ENCODE results near the gene CCDC187. TPM values are rescaled to one million over a fixed set of nuclear protein-coding genes. Genes with fewer than 3 reads are reported as not detected.

CCDC187 gene
- total and polyA plus RNA-seq, 4 experiments from 2014 or later = not detected

- Histone ChIP-seq H3K36me3 (ENCODE audit: insufficient read depth, low read length) (no peaks in the 10 kb centered on the region), H3K27me3 (ENCODE audit: insufficient read depth, low read length) (no peaks in the 10 kb centered on the region), H3K9me3 (ENCODE audit: control insufficient read depth in 1 of 2, low read length in 2 of 2) (no peaks in the 10 kb centered on the region), H3K4me1 (ENCODE audit: insufficient read depth, low read length) (peaks cover 16% of the 10 kb centered on the region), H3K27ac (ENCODE audit: low read depth, low read length) (no peak overlapping the region), H3K4me3 (ENCODE audit: low read length in 2 of 2) (no peak overlapping the region)
- no peaks in the 10 kb centered on the region for H3K36me3 Mint-ChIP-seq
- H3K27ac Mint-ChIP-seq = no peak overlapping the region
- no peaks in the 10 kb centered on the region for H3K27me3 Mint-ChIP-seq
- H3K4me3 Mint-ChIP-seq = peak overlapping the region in 2 of 8 donors; percentile 2 to 58
- POLR2A ChIA-PET (ENCODE audit: partially characterized antibody) = no interaction called here
- CTCF ChIA-PET (ENCODE audit: partially characterized antibody) = no interaction called here
- DNase-seq = no peak
- peaks cover 0 to 8% (median 3%) of the 10 kb centered on the region in 4 donors for H3K4me1 Mint-ChIP-seq
- intact Hi-C loops (cut with micrococcal nuclease) = no loop called here
- H3K9me3 Mint-ChIP-seq = no peaks in the 10 kb centered on the region
Measured at GRCh38 chr9:136329636-136330405, 25.9 kb upstream of the CCDC187 start.

- ChIA-PET POLR2A (ENCODE audit: partially characterized antibody) (no interaction called here), CTCF (ENCODE audit: partially characterized antibody) (no interaction called here)
- intact Hi-C loops (cut with micrococcal nuclease) = no loop called here
- H3K27me3 Mint-ChIP-seq = no peaks in the 10 kb centered on the region
- peak overlapping the region in 2 of 8 donors; percentile 2 to 58 for H3K4me3 Mint-ChIP-seq
- H3K27me3 ChIP-seq (ENCODE audit: insufficient read depth, low read length) = no peaks in the 10 kb centered on the region
- no peak overlapping the region for H3K27ac Mint-ChIP-seq
- H3K36me3 ChIP-seq (ENCODE audit: insufficient read depth, low read length) = no peaks in the 10 kb centered on the region
- H3K4me1 ChIP-seq (ENCODE audit: insufficient read depth, low read length) = peaks cover 16% of the 10 kb centered on the region
- H3K4me3 ChIP-seq (ENCODE audit: low read length in 2 of 2) = no peak overlapping the region
- H3K9me3 ChIP-seq (ENCODE audit: control insufficient read depth in 1 of 2, low read length in 2 of 2) = no peaks in the 10 kb centered on the region
- H3K4me1 Mint-ChIP-seq = peaks cover 0 to 8% (median 3%) of the 10 kb centered on the region in 4 donors
- DNase-seq = peak in 1 of 5 donors; percentile 11
- H3K36me3 Mint-ChIP-seq = no peaks in the 10 kb centered on the region
- H3K27ac ChIP-seq (ENCODE audit: low read depth, low read length) = no peak overlapping the region
- H3K9me3 Mint-ChIP-seq = no peaks in the 10 kb centered on the region
Measured at GRCh38 chr9:136329211-136329627, 25.3 kb upstream of the CCDC187 start.

- DNase-seq = peak in 1 of 5 donors; percentile 27
- no peaks in the 10 kb centered on the region for H3K9me3 ChIP-seq (ENCODE audit: control insufficient read depth in 1 of 2, low read length in 2 of 2)
- H3K27me3 ChIP-seq (ENCODE audit: insufficient read depth, low read length) = no peaks in the 10 kb centered on the region
- H3K27me3 Mint-ChIP-seq = no peaks in the 10 kb centered on the region
- peaks cover 0 to 8% (median 3%) of the 10 kb centered on the region in 4 donors for H3K4me1 Mint-ChIP-seq
- intact Hi-C loops (cut with micrococcal nuclease) = no loop called here
- H3K9me3 Mint-ChIP-seq = no peaks in the 10 kb centered on the region
- no peaks in the 10 kb centered on the region for H3K36me3 ChIP-seq (ENCODE audit: insufficient read depth, low read length)
- ChIA-PET CTCF (ENCODE audit: partially characterized antibody) (no interaction called here), POLR2A (ENCODE audit: partially characterized antibody) (no interaction called here)
- H3K27ac ChIP-seq (ENCODE audit: low read depth, low read length) = no peak overlapping the region
- H3K4me1 ChIP-seq (ENCODE audit: insufficient read depth, low read length) = peaks cover 16% of the 10 kb centered on the region
- peak overlapping the region in 3 of 7 donors; percentile 32 to 87 (median 78) for H3K27ac Mint-ChIP-seq
- no peak overlapping the region for H3K4me3 ChIP-seq (ENCODE audit: low read length in 2 of 2)
- peak overlapping the region in 7 of 8 donors; percentile 39 to 73 (median 55) for H3K4me3 Mint-ChIP-seq
- no peaks in the 10 kb centered on the region for H3K36me3 Mint-ChIP-seq
Measured at GRCh38 chr9:136328622-136329041, 24.7 kb upstream of the CCDC187 start.

- H3K27ac ChIP-seq (ENCODE audit: low read depth, low read length) = no peak overlapping the region
- CTCF ChIA-PET (ENCODE audit: partially characterized antibody) = interaction anchor here (1.6 kb wide), 1 partner anchor 15 kb away, joined by 4 read pairs; no protein-coding TSS in a partner anchor
- peak in 1 of 5 donors; percentile 25 for DNase-seq
- Mint-ChIP-seq H3K4me1 (peaks cover 0 to 8% (median 4%) of the 10 kb centered on the region in 4 donors), H3K27ac (no peak overlapping the region), H3K4me3 (peak overlapping the region in 4 of 8 donors; percentile 15 to 67 (median 59)), H3K36me3 (no peaks in the 10 kb centered on the region), H3K27me3 (no peaks in the 10 kb centered on the region), H3K9me3 (no peaks in the 10 kb centered on the region)
- no peaks in the 10 kb centered on the region for H3K27me3 ChIP-seq (ENCODE audit: insufficient read depth, low read length)
- POLR2A ChIA-PET (ENCODE audit: partially characterized antibody) = interaction anchor here (1.0 kb wide), 1 partner anchor 35 kb away, joined by 6 read pairs; the partner anchor contains the start of gene DNLZ
- H3K4me1 ChIP-seq (ENCODE audit: insufficient read depth, low read length) = peaks cover 16% of the 10 kb centered on the region
- no peaks in the 10 kb centered on the region for H3K9me3 ChIP-seq (ENCODE audit: control insufficient read depth in 1 of 2, low read length in 2 of 2)
- H3K4me3 ChIP-seq (ENCODE audit: low read length in 2 of 2) = peak overlapping the region in 1 of 2 donors; percentile 24
- H3K36me3 ChIP-seq (ENCODE audit: insufficient read depth, low read length) = no peaks in the 10 kb centered on the region
- intact Hi-C loops (cut with micrococcal nuclease) = no loop called here
Measured at GRCh38 chr9:136328011-136328621, 24.2 kb upstream of the CCDC187 start.

- ChIA-PET POLR2A (ENCODE audit: partially characterized antibody) (interaction anchor here (1.0 kb wide), 1 partner anchor 36 kb away, joined by 6 read pairs; the partner anchor contains the start of gene DNLZ), CTCF (ENCODE audit: partially characterized antibody) (interaction anchor here (1.6 kb wide), 1 partner anchor 15 kb away, joined by 4 read pairs; no protein-coding TSS in a partner anchor)
- H3K4me1 ChIP-seq (ENCODE audit: insufficient read depth, low read length) = peaks cover 16% of the 10 kb centered on the region
- H3K9me3 ChIP-seq (ENCODE audit: control insufficient read depth in 1 of 2, low read length in 2 of 2) = no peaks in the 10 kb centered on the region
- peak; percentile 25 to 51 (median 49) for DNase-seq
- peaks cover 0 to 8% (median 4%) of the 10 kb centered on the region in 4 donors for H3K4me1 Mint-ChIP-seq
- H3K36me3 ChIP-seq (ENCODE audit: insufficient read depth, low read length) = no peaks in the 10 kb centered on the region
- no peak within 1 kb of the TSS for H3K27ac ChIP-seq (ENCODE audit: low read depth, low read length)
- no peaks in the 10 kb centered on the region for H3K36me3 Mint-ChIP-seq
- intact Hi-C loops (cut with micrococcal nuclease) = loop anchor here (1.0 kb wide), 1 partner anchor 36 kb away; the partner anchor contains the start of gene DNLZ
- H3K27me3 ChIP-seq (ENCODE audit: insufficient read depth, low read length) = no peaks in the 10 kb centered on the region
- no peaks in the 10 kb centered on the region for H3K27me3 Mint-ChIP-seq
- H3K9me3 Mint-ChIP-seq = no peaks in the 10 kb centered on the region
- H3K4me3 ChIP-seq (ENCODE audit: low read length in 2 of 2) = peak within 1 kb of the TSS in 1 of 2 donors; percentile 24
- peak within 1 kb of the TSS; percentile 54 to 83 (median 70) for H3K4me3 Mint-ChIP-seq
- peak within 1 kb of the TSS in 1 of 7 donors; percentile 71 for H3K27ac Mint-ChIP-seq
Measured at GRCh38 chr9:136327304-136327974, 23.5 kb upstream of the CCDC187 start, which contains the start of gene GPSM1. GPSM1 (plus strand) TSS chr9:136327539; CDS start chr9:136327696, 157 bp downstream.

GRCh38 chr9:136326761-136327303, 22.9 kb upstream of the CCDC187 start:
- ChIA-PET CTCF (ENCODE audit: partially characterized antibody) (interaction anchor here (1.6 kb wide), 1 partner anchor 14 kb away, joined by 4 read pairs; no protein-coding TSS in a partner anchor), POLR2A (ENCODE audit: partially characterized antibody) (interaction anchor here (1.0 to 1.8 kb wide), 2 partner anchors 36 to 37 kb away, joined by 5 to 6 read pairs; partner anchors contain the start of gene DNLZ)
- peaks cover 0 to 8% (median 4%) of the 10 kb centered on the region in 4 donors for H3K4me1 Mint-ChIP-seq
- no peak overlapping the region for H3K4me3 ChIP-seq (ENCODE audit: low read length in 2 of 2)
- peak overlapping the region; percentile 54 to 83 (median 70) for H3K4me3 Mint-ChIP-seq
- H3K9me3 Mint-ChIP-seq = no peaks in the 10 kb centered on the region
- H3K27ac ChIP-seq (ENCODE audit: low read depth, low read length) = no peak overlapping the region
- H3K27ac Mint-ChIP-seq = peak overlapping the region in 1 of 7 donors; percentile 71
- DNase-seq = peak in 1 of 5 donors; percentile 8
- peaks cover 16% of the 10 kb centered on the region for H3K4me1 ChIP-seq (ENCODE audit: insufficient read depth, low read length)
- H3K36me3 ChIP-seq (ENCODE audit: insufficient read depth, low read length) = no peaks in the 10 kb centered on the region
- H3K36me3 Mint-ChIP-seq = no peaks in the 10 kb centered on the region
- no peaks in the 10 kb centered on the region for H3K9me3 ChIP-seq (ENCODE audit: control insufficient read depth in 1 of 2, low read length in 2 of 2)
- H3K27me3 ChIP-seq (ENCODE audit: insufficient read depth, low read length) = no peaks in the 10 kb centered on the region
- no peaks in the 10 kb centered on the region for H3K27me3 Mint-ChIP-seq
- intact Hi-C loops (cut with micrococcal nuclease) = loop anchor here (1.0 kb wide), 1 partner anchor 36 kb away; the partner anchor contains the start of gene DNLZ

Measured in CD4-positive, alpha-beta memory T cell (primary cell).